NCI-H524 treated with DMSO at 0.1 percent for 48 hours (cell line): Measurements from ENCODE around the gene SERPINB6.
"Not testable (repeated sequence)": the region's sequence is repeated elsewhere in the genome, so short reads cannot be mapped to it uniquely, and the experiment has no call there.

Experiments used
- DNase-seq: peaks from one replicate; lab custom pipeline; 2025; lab: John Stamatoyannopoulos, UW

The SERPINB6 gene

GRCh38 chr6:2999618-3000557 lies 28.5 kb upstream of the SERPINB6 start, which contains the start of gene NQO2:
NQO2 (plus strand) TSS chr6:2999894; CDS start chr6:3006553, 6,659 bp downstream.
- DNase-seq: no peak

GRCh38 chr6:2998998-2999617 lies 27.7 kb upstream of the SERPINB6 start:
- DNase-seq: peak; percentile 36

- DNase-seq: not testable (repeated sequence)
Measured at GRCh38 chr6:2998249-2998997, 27.1 kb upstream of the SERPINB6 start.

- no peak for DNase-seq
Measured at GRCh38 chr6:2993755-2994317, 22.5 kb upstream of the SERPINB6 start.

GRCh38 chr6:2992330-2992979 lies 21.1 kb upstream of the SERPINB6 start:
- no peak for DNase-seq

GRCh38 chr6:2990932-2991506 lies 19.7 kb upstream of the SERPINB6 start:
- DNase-seq: no peak

GRCh38 chr6:2990248-2990931 lies 19.0 kb upstream of the SERPINB6 start:
- DNase-seq: peak; percentile 21

- peak; percentile 83 for DNase-seq
Measured at GRCh38 chr6:2989332-2990247, 18.2 kb upstream of the SERPINB6 start.

GRCh38 chr6:2988426-2989331 lies 17.3 kb upstream of the SERPINB6 start:
- peak; percentile 32 for DNase-seq

- no peak for DNase-seq
Measured at GRCh38 chr6:2988094-2988425, 16.7 kb upstream of the SERPINB6 start.

- no peak for DNase-seq
Measured at GRCh38 chr6:2986722-2987221, 15.4 kb upstream of the SERPINB6 start.

GRCh38 chr6:2984738-2985406 lies 13.5 kb upstream of the SERPINB6 start:
- no peak for DNase-seq

- DNase-seq: no peak
Measured at GRCh38 chr6:2982426-2983117, 11.2 kb upstream of the SERPINB6 start.

GRCh38 chr6:2980465-2980855 lies 9.1 kb upstream of the SERPINB6 start:
- DNase-seq: no peak

GRCh38 chr6:2979819-2980464 lies 8.6 kb upstream of the SERPINB6 start:
- DNase-seq: no peak

- no peak for DNase-seq
Measured at GRCh38 chr6:2978923-2979322, 7.6 kb upstream of the SERPINB6 start.
